ENCODE results near the gene SLC1A2.
"Not testable (repeated sequence)": the region's sequence is repeated elsewhere in the genome, so short reads cannot be mapped to it uniquely, and the experiment has no call there.

SLC1A2 gene

DNA sequence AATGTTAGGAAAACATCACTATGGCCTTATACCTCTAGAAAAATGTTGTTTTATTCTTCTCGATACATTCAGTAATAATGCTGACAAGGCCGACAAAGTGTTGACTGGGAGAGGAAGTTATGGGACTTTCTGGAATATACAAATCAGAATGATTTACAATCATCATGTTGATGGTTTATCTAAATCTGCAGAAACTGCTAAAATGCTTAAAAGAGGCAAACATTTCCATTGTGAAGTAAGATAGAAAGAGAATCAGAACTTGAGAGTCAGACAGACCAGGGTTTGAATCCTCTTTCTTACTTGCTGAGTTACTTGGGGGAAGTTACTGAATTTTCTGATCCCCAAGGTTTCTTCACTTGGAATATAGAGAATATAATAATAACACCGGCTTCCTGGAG, 191.0 kb downstream of the SLC1A2 start:
- no peaks in the 10 kb centered on the region for H4K20me1 ChIP-seq (ENCODE audit: low read depth, low read length)
- no peak for TF ChIP-seq EZH2phosphoT487 (conservative IDR thresholded peaks at IDR 0.05; ENCODE audit: low read length)
- TF ChIP-seq, protein P1, sequence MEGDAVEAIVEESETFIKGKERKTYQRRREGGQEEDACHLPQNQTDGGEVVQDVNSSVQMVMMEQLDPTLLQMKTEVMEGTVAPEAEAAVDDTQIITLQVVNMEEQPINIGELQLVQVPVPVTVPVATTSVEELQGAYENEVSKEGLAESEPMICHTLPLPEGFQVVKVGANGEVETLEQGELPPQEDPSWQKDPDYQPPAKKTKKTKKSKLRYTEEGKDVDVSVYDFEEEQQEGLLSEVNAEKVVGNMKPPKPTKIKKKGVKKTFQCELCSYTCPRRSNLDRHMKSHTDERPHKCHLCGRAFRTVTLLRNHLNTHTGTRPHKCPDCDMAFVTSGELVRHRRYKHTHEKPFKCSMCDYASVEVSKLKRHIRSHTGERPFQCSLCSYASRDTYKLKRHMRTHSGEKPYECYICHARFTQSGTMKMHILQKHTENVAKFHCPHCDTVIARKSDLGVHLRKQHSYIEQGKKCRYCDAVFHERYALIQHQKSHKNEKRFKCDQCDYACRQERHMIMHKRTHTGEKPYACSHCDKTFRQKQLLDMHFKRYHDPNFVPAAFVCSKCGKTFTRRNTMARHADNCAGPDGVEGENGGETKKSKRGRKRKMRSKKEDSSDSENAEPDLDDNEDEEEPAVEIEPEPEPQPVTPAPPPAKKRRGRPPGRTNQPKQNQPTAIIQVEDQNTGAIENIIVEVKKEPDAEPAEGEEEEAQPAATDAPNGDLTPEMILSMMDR (IDR thresholded peaks at IDR 0.05; ENCODE audit: insufficient read depth, low read length, poor library complexity, severe bottlenecking), result no peak
- H3K79me2 ChIP-seq (ENCODE audit: insufficient read depth, low read length), result no peaks in the 10 kb centered on the region
- no peaks in the 10 kb centered on the region for H3K36me3 ChIP-seq (ENCODE audit: low read length)
- H3K27me3 ChIP-seq (ENCODE audit: low read length), result no peaks in the 10 kb centered on the region
- no peak overlapping the region for H2AFZ ChIP-seq (ENCODE audit: low read depth, low read length, severe bottlenecking)
- no peak overlapping the region for H3K9ac ChIP-seq (ENCODE audit: low read length)
- H3K27ac ChIP-seq (ENCODE audit: low read depth, low read length), result no peak overlapping the region
- no peaks in the 10 kb centered on the region for H3K9me2 ChIP-seq (replicated peaks; ENCODE audit: insufficient read depth, low read length)
- H3K4me2 ChIP-seq (ENCODE audit: low read depth, low read length, poor library complexity, severe bottlenecking), result no peak overlapping the region
- no peaks in the 10 kb centered on the region for H3F3A ChIP-seq (ENCODE audit: insufficient read depth)
- no peak overlapping the region for H3K4me3 ChIP-seq (ENCODE audit: insufficient read depth, low read length, poor library complexity, severe bottlenecking)
- no peaks in the 10 kb centered on the region for H3K9me3 ChIP-seq (ENCODE audit: insufficient read depth, low read length)

DNA sequence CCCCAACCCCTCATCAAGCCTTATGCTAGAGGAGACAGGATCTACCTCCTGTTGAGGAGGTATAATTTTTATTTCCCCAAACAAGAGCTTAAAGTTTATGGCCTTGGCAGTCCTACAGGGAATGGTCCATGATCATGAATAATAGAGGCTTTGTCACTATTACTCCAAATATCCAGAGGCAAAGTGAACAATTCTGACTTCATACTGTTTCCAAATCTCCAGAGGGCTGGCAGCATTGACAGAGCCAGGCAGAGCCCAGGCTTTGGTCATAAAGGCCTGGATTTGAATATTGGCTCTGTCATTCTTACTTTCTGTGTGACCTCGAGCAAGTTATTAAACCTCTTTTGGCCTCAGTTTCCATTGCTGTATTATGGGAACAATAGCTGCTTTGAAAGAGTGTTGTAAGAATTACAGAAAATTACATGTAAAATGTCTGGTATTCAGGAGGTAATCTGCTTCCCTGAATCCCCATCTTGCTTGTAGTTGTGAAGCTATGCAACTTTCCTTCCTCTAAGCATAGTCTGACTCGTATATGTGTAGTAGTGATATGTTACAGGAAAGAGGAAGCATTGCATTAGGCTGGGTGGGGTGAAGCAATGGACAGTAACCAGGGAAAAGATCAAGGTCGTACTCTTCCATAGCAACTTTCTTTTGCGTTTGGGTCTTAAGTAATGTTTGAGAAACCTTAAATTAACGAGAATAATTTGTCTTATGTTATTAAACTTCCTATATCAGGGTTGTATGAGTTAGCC, 191.6 kb downstream of the SLC1A2 start:
- Histone ChIP-seq H3K9me3 (ENCODE audit: insufficient read depth, low read length) (no peaks in the 10 kb centered on the region), H3K9ac (ENCODE audit: low read length) (no peak overlapping the region), H3K79me2 (ENCODE audit: insufficient read depth, low read length) (no peaks in the 10 kb centered on the region), H3K9me2 (replicated peaks; ENCODE audit: insufficient read depth, low read length) (no peaks in the 10 kb centered on the region), H3F3A (ENCODE audit: insufficient read depth) (no peaks in the 10 kb centered on the region), H3K36me3 (ENCODE audit: low read length) (no peaks in the 10 kb centered on the region), H3K27ac (ENCODE audit: low read depth, low read length) (no peak overlapping the region), H3K4me3 (ENCODE audit: insufficient read depth, low read length, poor library complexity, severe bottlenecking) (no peak overlapping the region), H3K4me2 (ENCODE audit: low read depth, low read length, poor library complexity, severe bottlenecking) (no peak overlapping the region), H2AFZ (ENCODE audit: low read depth, low read length, severe bottlenecking) (no peak overlapping the region), H3K27me3 (ENCODE audit: low read length) (no peaks in the 10 kb centered on the region), H4K20me1 (ENCODE audit: low read depth, low read length) (no peaks in the 10 kb centered on the region)
- no peak for TF ChIP-seq EZH2phosphoT487 (conservative IDR thresholded peaks at IDR 0.05; ENCODE audit: low read length)
- TF ChIP-seq, protein P1 (IDR thresholded peaks at IDR 0.05; ENCODE audit: insufficient read depth, low read length, poor library complexity, severe bottlenecking), result no peak

DNA sequence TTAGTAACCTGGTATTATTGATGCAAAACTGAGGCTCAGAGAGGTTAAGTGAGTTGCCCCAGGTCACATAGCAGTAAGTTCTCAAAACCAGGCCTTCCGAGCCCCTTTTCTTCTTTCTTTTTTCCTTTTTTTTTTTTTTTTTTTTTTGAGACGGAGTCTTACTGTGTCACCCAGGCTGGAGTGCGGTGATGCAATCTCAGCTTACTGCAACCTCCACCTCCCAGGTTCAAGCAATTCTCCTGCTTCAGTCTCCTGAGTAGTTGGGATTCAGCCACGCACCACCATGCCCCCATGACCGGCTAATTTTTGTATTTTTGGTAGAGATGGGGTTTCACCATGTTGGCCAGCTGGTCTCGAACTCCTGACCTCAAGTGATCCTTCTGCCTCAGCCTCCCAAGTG, 192.6 kb downstream of the SLC1A2 start:
- not testable (repeated sequence) for H3K9me3 ChIP-seq (ENCODE audit: insufficient read depth, low read length); H2AFZ ChIP-seq (ENCODE audit: low read depth, low read length, severe bottlenecking); H3K27me3 ChIP-seq (ENCODE audit: low read length); H3K4me3 ChIP-seq (ENCODE audit: insufficient read depth, low read length, poor library complexity, severe bottlenecking); H3K9ac ChIP-seq (ENCODE audit: low read length); H4K20me1 ChIP-seq (ENCODE audit: low read depth, low read length); H3K4me2 ChIP-seq (ENCODE audit: low read depth, low read length, poor library complexity, severe bottlenecking); H3K36me3 ChIP-seq (ENCODE audit: low read length); H3K27ac ChIP-seq (ENCODE audit: low read depth, low read length); H3K79me2 ChIP-seq (ENCODE audit: insufficient read depth, low read length); H3F3A ChIP-seq (ENCODE audit: insufficient read depth); H3K9me2 ChIP-seq (replicated peaks; ENCODE audit: insufficient read depth, low read length)

DNA sequence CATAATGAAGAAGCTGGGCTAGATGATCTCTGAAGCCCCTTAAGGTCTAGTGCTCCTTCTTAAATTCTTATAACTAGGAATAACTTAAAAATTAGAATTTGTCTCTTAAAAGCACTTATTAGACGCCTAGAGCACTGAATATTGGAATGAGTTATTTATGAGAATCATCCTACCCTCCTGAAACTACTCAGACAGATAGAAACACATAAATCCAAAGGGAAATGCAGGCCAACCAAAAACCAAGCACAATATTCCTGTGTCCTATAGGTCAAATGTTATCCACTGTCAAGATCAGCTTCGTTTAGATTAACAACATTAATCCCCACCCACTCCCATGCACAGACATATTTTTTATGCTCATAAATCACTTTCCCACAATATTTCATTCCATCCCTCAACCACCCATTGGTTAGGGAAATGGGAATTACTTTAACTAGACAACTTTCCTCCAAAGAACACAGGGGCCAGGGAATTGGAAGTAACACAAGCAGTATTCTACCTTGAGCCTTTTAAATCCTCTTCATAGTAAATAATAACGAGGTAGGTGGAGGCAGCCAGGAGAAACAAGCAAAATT, 193.3 kb downstream of the SLC1A2 start:
- Histone ChIP-seq H3F3A (ENCODE audit: insufficient read depth) (no peaks in the 10 kb centered on the region), H3K9me2 (replicated peaks; ENCODE audit: insufficient read depth, low read length) (no peaks in the 10 kb centered on the region), H3K79me2 (ENCODE audit: insufficient read depth, low read length) (no peaks in the 10 kb centered on the region), H3K27me3 (ENCODE audit: low read length) (no peaks in the 10 kb centered on the region), H3K9me3 (ENCODE audit: insufficient read depth, low read length) (no peaks in the 10 kb centered on the region), H3K36me3 (ENCODE audit: low read length) (no peaks in the 10 kb centered on the region), H2AFZ (ENCODE audit: low read depth, low read length, severe bottlenecking) (no peak overlapping the region), H3K4me3 (ENCODE audit: insufficient read depth, low read length, poor library complexity, severe bottlenecking) (no peak overlapping the region), H3K27ac (ENCODE audit: low read depth, low read length) (no peak overlapping the region), H3K4me2 (ENCODE audit: low read depth, low read length, poor library complexity, severe bottlenecking) (no peak overlapping the region), H3K9ac (ENCODE audit: low read length) (no peak overlapping the region), H4K20me1 (ENCODE audit: low read depth, low read length) (no peaks in the 10 kb centered on the region)
- no peak for TF ChIP-seq EZH2phosphoT487 (conservative IDR thresholded peaks at IDR 0.05; ENCODE audit: low read length)
- TF ChIP-seq, protein P1 (IDR thresholded peaks at IDR 0.05; ENCODE audit: insufficient read depth, low read length, poor library complexity, severe bottlenecking), result no peak
